Nephron (organoid): Measurements from ENCODE around the gene DYSF.

Experiments used
- H3K27ac Mint-ChIP-seq, 3 experiments: 2 replicates each; pipeline ENCODE4 v1.8.0; 2020; ENCODE audit warnings: mixed read lengths in 3 of 3, mild to moderate bottlenecking in 2 of 3, moderate library complexity in 1 of 3
- H3K27me3 Mint-ChIP-seq: 2 replicates; pipeline ENCODE4 v1.8.0; 2021; ENCODE audit warnings: low read depth, mild to moderate bottlenecking, moderate library complexity, mixed read lengths
- H3K36me3 Mint-ChIP-seq: 2 replicates; pipeline ENCODE4 v1.8.0; 2020; ENCODE audit warnings: low read depth, mixed read lengths
- H3K4me1 Mint-ChIP-seq: 2 replicates; pipeline ENCODE4 v1.8.0; 2020; ENCODE audit warnings: mixed read lengths
- H3K4me3 Mint-ChIP-seq, 3 experiments: 2 replicates each; pipeline ENCODE4 v1.8.0; 2020; ENCODE audit warnings: mild to moderate bottlenecking in 3 of 3, mixed read lengths in 3 of 3, moderate library complexity in 2 of 3
- H3K9me3 Mint-ChIP-seq: 2 replicates; pipeline ENCODE4 v1.8.0; 2020; ENCODE audit warnings: mixed read lengths
- TF ChIP-seq, protein P1 (sequence below), 3 experiments: fragments of 200-600 bp; sonication (generic); IDR thresholded peaks; one replicate each; pipeline ENCODE4 v1.5.0; 2021; ENCODE audit warnings: antibody characterized with exemption in 3 of 3; ENCODE audit not compliant: unreplicated experiment in 3 of 3

The DYSF gene

DNA sequence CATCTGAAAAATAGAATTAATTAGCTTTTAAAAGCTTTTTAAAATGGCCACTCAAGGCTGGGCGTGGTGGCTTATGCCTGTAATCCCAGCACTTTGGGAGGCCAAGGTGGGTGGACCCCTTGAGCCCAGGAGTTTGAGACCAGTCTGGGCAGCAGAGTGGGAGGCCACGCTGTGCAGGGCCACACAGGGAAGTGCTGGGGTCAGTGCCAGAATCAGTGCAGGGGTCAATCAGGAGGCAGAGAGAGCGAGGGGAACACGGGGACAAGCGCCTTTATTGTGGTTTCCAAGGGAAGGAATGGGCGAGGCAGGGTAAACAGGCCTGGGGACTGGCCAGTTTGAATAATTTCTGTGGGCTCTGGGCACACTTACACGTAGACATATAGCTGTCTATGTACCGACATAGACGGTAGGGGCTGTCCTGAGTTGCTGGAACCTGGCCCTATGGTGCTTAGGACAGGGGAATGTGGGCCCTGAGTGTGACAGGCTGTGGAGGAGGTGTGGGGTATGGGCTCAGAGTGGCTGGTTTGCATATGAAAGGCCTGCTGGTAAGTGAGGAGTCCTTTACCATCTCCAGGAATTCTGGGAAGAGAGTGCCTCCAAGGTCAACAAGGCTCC lies 42.9 kb downstream of the DYSF start:
- H3K4me1 Mint-ChIP-seq: peaks cover 15% of the 10 kb centered on the region
- H3K27me3 Mint-ChIP-seq: no peaks in the 10 kb centered on the region
- no peak overlapping the region for H3K27ac Mint-ChIP-seq
- TF ChIP-seq, protein P1, sequence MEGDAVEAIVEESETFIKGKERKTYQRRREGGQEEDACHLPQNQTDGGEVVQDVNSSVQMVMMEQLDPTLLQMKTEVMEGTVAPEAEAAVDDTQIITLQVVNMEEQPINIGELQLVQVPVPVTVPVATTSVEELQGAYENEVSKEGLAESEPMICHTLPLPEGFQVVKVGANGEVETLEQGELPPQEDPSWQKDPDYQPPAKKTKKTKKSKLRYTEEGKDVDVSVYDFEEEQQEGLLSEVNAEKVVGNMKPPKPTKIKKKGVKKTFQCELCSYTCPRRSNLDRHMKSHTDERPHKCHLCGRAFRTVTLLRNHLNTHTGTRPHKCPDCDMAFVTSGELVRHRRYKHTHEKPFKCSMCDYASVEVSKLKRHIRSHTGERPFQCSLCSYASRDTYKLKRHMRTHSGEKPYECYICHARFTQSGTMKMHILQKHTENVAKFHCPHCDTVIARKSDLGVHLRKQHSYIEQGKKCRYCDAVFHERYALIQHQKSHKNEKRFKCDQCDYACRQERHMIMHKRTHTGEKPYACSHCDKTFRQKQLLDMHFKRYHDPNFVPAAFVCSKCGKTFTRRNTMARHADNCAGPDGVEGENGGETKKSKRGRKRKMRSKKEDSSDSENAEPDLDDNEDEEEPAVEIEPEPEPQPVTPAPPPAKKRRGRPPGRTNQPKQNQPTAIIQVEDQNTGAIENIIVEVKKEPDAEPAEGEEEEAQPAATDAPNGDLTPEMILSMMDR (IDR thresholded peaks at IDR 0.05; ENCODE audit: unreplicated experiment in 3 of 3): no peak
- no peaks in the 10 kb centered on the region for H3K9me3 Mint-ChIP-seq
- H3K4me3 Mint-ChIP-seq: no peak overlapping the region
- no peaks in the 10 kb centered on the region for H3K36me3 Mint-ChIP-seq

GRCh38 chr2:71498261-71498701 lies 44.9 kb downstream of the DYSF start:
- no peaks in the 10 kb centered on the region for H3K9me3 Mint-ChIP-seq
- peaks cover 3% of the 10 kb centered on the region for H3K27me3 Mint-ChIP-seq
- TF ChIP-seq, protein P1 (IDR thresholded peaks at IDR 0.05; ENCODE audit: unreplicated experiment in 3 of 3): no peak

DNA sequence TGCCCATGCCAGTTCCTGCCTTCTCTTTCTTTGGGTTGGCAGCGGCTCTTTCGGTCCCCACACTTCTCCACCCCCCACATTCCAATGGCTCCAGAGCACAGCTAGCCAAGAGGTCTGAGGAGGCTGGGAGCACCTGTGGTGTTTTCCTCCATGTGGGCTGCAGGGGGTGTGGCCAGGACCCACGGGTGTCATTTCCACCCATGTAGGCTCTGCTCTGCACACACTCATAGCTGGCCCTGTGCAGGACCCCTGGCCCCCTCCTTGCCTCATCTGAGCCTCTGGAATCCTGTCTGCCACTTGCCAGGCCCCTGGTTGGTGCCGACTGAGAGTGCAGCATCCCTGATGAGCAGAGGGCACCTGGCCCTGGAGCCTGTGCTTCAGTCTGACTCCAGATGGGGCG lies 46.3 kb downstream of the DYSF start:
- H3K27ac Mint-ChIP-seq: no peak overlapping the region
- H3K27me3 Mint-ChIP-seq: peaks cover 3% of the 10 kb centered on the region
- H3K4me1 Mint-ChIP-seq: peaks cover 23% of the 10 kb centered on the region
- TF ChIP-seq, protein P1 (IDR thresholded peaks at IDR 0.05; ENCODE audit: unreplicated experiment in 3 of 3): no peak
- no peaks in the 10 kb centered on the region for H3K9me3 Mint-ChIP-seq
- no peaks in the 10 kb centered on the region for H3K36me3 Mint-ChIP-seq
- H3K4me3 Mint-ChIP-seq: no peak overlapping the region

More at GRCh38 chr2:71498261-71498701, 44.9 kb downstream of the DYSF start:
- Mint-ChIP-seq H3K4me3 (no peak overlapping the region), H3K36me3 (no peaks in the 10 kb centered on the region), H3K27ac (peak overlapping the region; percentile 7 to 24 (median 10)), H3K4me1 (peaks cover 15% of the 10 kb centered on the region)

GRCh38 chr2:71500426-71501079 lies 47.2 kb downstream of the DYSF start:
- peaks cover 32% of the 10 kb centered on the region for H3K4me1 Mint-ChIP-seq
- peaks cover 6% of the 10 kb centered on the region for H3K27me3 Mint-ChIP-seq
- H3K27ac Mint-ChIP-seq: no peak overlapping the region
- H3K36me3 Mint-ChIP-seq: no peaks in the 10 kb centered on the region
- H3K9me3 Mint-ChIP-seq: no peaks in the 10 kb centered on the region
- TF ChIP-seq, protein P1 (IDR thresholded peaks at IDR 0.05; ENCODE audit: unreplicated experiment in 3 of 3): no peak
- H3K4me3 Mint-ChIP-seq: no peak overlapping the region

DNA sequence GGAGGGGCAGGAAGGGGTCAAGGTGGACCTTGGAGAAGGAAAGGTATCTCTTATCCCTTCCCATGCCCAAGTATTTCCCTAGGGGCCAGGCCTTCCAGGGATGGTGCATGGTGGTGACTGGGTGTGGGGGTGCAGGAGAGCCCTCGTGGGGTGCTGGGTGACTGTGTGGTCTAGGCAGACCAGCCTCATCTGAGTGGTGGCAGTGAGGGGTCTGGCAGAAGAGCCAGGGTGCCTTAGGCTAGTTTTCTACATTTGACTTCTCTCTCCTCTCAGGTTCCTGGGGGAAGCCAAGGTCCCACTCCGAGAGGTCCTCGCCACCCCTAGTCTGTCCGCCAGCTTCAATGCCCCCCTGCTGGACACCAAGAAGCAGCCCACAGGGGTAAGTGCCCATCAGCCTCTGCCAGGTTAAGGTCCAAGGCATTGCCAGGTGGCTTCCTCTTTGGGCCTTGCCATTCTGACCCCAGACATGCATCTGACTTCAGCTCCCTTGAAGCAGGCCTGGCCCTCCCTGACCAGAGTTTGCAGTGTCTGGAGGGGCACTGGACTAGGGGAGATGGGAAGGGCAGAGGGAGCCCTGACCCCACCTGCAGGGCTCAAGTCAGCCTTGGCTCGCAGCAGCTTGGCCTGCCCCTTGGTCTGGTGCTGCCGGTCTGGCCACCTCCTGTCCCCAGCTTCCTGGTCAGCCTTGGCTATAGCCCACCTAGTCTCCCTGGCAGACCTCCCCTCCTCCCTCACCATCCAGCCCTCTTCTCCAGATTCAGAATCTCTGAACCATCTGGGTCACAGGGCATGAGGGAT lies 49.8 kb downstream of the DYSF start:
- H3K27ac Mint-ChIP-seq: no peak overlapping the region
- H3K4me1 Mint-ChIP-seq: peaks cover 37% of the 10 kb centered on the region
- H3K27me3 Mint-ChIP-seq: peaks cover 16% of the 10 kb centered on the region
- no peaks in the 10 kb centered on the region for H3K9me3 Mint-ChIP-seq
- no peaks in the 10 kb centered on the region for H3K36me3 Mint-ChIP-seq
- H3K4me3 Mint-ChIP-seq: no peak overlapping the region
- TF ChIP-seq, protein P1 (IDR thresholded peaks at IDR 0.05; ENCODE audit: unreplicated experiment in 3 of 3): no peak
